ENCODE results near the gene C16orf54.
"Not testable (repeated sequence)": the region's sequence is repeated elsewhere in the genome, so short reads cannot be mapped to it uniquely, and the experiment has no call there.

- not testable (repeated sequence) for TF ChIP-seq EZH2 (IDR thresholded peaks at IDR 0.05); POLR2AphosphoS5 (IDR thresholded peaks at IDR 0.05; ENCODE audit: borderline replicate concordance, low read depth, low read length); FOXP2 (optimal IDR thresholded peaks at IDR 0.05; ENCODE audit: control extremely low read depth, extremely low read length, insufficient read depth)
These were observed 5.7 kb downstream of the C16orf54 start for GRCh38 chr16:29739927-29740629.

Data from SK-N-MC (cell line).